GM19193 (cell line): ENCODE data around the gene STIL.

Experiments used
- POLR2A ChIP-seq: IDR thresholded peaks from 4 replicates; pipeline ENCODE4 v1.6.1; 2011; ENCODE audit not compliant: insufficient read depth, insufficient read length; ENCODE audit errors: extremely low read depth

The STIL gene

DNA sequence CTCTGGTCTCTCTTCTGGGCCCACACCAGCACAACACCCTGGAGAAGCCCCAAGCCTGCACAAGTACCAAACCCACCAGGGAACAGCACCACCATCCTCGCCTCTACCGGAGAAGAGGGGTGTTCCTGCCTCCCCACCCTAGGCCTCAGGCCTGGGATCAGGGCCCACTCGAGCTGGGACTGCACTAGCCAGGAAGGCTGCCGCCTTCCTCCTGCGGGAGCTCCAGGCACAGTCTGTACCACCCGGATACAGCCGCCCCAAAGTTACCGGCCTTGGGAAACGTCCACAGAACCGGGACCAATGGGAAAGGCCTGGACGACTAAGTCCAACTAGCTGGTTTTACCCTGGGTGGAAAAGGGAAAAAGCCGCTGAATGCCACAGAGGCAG is 85.3 kb downstream of the STIL start:
- TF ChIP-seq POLR2A: no peak

- TF ChIP-seq POLR2A: no peak
These were observed 86.4 kb downstream of the STIL start for GRCh38 chr1:47227341-47228232.

- TF ChIP-seq POLR2A: no peak
These were observed 87.1 kb downstream of the STIL start for GRCh38 chr1:47226839-47227215.

- TF ChIP-seq POLR2A: no peak
These were observed 87.7 kb downstream of the STIL start for GRCh38 chr1:47226121-47226838.

GRCh38 chr1:47225430-47226100 is 88.4 kb downstream of the STIL start:
- no peak for TF ChIP-seq POLR2A

- no peak for TF ChIP-seq POLR2A
These were observed 89.1 kb downstream of the STIL start for GRCh38 chr1:47224676-47225399.

GRCh38 chr1:47223921-47224675 is 89.8 kb downstream of the STIL start:
- TF ChIP-seq POLR2A: no peak

GRCh38 chr1:47223174-47223920 is 90.6 kb downstream of the STIL start:
- no peak for TF ChIP-seq POLR2A

DNA sequence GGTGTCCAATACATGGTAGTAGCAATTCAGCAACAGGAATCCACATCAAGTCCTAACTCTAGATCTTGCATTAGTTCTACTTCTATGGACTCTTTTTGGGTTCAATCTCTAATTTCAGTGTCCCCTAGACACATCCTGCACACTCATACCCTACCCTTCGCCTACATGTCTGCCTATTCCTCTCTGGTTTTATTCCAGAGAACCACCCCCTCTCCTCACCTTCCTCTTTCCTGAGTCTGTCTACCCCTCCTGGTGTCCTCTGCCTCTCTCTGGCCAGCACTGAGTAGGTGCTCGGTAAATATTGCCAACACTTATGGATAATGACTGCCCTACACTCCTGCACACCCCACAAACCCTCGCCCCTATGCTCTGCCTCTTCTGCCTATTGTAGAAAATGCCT is 91.5 kb downstream of the STIL start:
- no peak for TF ChIP-seq POLR2A

DNA sequence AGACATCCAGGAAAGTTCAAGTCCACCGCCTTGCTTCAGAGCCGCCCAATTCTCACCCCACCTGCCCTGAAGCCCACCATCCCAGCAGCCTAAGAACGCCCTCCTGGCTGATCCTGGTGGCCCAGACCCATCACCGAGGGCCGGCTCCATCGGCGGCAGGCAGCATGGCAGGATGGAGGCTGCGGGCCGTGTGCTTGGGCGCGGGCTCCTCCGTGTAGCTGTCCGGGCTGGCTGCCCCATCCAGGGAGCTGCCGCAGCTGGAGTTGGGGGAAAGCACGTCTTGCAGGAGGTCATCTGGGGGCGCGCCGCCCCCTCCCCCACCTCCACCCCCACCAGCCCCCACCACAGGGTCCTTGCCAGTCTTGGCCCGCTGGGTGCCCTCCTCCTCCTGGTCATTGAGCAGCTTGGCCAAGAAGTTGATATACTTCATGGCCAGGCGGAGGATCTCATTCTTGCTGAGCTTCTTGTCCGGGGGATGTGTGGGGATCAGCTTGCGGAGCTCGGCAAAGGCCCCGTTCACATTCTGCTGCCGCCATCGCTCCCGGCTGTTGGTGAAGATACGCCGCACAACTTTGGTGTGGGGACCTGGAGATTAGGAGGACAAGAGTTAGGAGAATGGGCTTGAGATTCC is 94.2 kb downstream of the STIL start:
- no peak for TF ChIP-seq POLR2A

- no peak for TF ChIP-seq POLR2A
These were observed 94.9 kb downstream of the STIL start for GRCh38 chr1:47219001-47219400.

DNA sequence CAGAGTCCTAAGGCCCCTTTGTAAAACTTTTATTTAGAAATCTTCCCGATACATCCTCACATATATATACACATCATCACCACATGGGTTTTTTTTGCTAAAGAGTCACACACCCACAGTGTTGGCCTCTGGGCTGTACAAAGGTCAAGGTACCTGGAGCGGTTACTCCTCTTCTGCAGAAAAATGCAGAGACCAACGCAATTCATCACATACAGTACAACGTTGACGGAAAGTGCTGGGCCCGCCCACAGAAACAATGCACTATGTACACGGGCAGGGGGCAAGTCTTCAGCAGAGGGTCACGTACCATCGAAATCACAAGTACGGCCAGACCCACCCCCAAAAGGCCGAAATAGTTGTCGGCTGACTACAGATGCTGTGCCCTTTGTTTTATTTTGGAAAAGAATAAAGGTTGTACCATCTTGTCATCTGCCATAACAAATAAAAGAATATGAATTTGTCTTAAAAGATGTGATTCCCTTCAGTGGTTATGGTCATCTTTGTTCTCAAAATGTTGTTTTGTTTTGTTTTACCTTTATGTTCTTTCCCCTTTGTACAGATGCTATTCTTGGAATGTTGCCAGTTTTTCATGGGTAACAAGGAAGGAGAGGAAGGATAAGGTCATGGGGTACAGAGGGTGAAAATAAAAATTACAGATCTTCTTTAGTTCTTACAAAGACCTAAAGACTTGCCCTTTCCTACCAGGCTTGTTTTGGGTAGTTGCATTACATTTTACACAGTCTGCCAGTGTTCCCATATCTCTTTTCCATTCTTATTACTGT is 97.5 kb downstream of the STIL start:
- TF ChIP-seq POLR2A: no peak
